GM21390 (cell line): ENCODE data around the gene PPM1G.
"Not testable (repeated sequence)": the region's sequence is repeated elsewhere in the genome, so short reads cannot be mapped to it uniquely, and the experiment has no call there.

ENCODE experiments used
- ATAC-seq: cut with Tn5 transposase; IDR thresholded peaks from one replicate; pipeline ENCODE4 v1.9.1; 2021; ENCODE audit not compliant: unreplicated experiment

PPM1G gene, protein sequence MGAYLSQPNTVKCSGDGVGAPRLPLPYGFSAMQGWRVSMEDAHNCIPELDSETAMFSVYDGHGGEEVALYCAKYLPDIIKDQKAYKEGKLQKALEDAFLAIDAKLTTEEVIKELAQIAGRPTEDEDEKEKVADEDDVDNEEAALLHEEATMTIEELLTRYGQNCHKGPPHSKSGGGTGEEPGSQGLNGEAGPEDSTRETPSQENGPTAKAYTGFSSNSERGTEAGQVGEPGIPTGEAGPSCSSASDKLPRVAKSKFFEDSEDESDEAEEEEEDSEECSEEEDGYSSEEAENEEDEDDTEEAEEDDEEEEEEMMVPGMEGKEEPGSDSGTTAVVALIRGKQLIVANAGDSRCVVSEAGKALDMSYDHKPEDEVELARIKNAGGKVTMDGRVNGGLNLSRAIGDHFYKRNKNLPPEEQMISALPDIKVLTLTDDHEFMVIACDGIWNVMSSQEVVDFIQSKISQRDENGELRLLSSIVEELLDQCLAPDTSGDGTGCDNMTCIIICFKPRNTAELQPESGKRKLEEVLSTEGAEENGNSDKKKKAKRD

DNA sequence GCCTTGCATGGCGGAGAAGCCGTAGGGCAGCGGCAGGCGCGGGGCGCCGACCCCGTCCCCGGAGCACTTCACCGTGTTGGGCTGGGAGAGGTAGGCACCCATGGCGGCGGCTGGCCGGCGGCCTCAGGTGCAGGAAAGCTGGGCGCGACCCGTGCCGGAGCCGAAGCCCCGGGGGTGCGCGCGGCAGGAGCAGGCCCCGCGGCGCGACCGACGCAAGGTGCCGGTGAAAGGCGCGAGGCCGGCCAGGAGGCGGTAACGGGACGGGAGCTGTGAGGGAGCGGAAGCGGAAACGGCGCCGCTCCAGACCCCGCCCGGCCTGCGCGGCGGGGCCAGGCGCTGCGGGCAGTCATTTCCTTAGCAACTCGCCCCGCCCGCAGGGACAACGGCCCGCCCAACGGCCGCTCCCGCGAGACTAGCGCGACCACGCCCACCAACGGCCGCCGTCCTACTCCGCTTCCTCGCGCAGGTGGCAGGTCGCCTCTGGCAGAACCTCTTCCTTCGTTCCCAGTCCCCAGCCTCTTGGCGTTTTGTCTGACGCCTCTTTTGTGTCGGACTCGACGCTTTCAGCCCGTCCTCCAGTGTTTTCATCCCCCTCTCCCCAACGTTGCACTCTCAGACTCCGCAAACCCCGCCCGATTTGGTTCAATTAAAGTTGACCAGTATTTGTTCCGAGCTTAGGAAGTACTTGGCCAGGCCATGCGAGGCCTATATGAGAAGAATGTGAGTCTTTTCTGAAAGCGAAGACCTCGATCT is at the start of gene PPM1G:
Gene PPM1G (minus strand): TSS at position 271 of the 753 bp plus-strand sequence. CDS start 169 bp downstream, at position 102.
- peak; percentile 94 for ATAC-seq

DNA sequence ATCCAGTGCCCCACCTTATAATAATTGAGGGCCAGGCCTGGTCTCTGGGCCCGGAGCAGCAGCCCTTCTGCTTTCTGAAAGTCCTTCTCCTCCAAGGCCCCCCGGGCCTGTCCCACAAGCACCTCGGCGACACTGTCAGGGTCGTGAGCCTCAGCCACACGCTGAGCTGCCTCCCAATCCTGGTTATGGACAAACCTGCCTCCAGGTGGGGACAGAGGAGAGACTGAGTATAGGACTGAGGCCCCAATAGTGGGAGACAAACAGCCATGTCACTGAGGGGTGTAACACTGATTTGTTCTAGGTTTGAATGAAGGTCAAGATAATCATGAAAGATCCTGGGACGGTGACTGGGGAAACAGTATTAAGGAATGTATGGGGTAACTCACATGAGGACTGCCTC is 44.6 kb upstream of the PPM1G start:
- ATAC-seq: no peak

DNA sequence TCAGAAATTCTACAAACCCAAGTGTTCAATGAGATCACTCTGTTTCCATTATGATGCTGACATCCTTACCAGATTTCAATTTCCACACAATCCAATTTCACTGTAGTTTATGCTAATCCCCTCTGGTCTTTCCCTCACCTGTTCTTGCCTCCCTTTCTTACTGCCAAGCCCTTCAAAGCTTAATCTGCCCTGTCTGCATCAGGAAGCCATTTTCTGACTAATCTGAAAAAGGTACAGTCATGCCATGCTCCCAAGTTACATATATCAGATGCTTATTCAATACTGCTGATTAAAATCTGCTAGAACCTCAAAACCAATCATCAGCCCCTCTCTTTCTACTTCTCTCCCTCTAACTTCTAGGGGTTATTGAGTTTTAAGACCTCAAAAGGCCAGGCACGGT is 41.7 kb upstream of the PPM1G start:
- no peak for ATAC-seq

DNA sequence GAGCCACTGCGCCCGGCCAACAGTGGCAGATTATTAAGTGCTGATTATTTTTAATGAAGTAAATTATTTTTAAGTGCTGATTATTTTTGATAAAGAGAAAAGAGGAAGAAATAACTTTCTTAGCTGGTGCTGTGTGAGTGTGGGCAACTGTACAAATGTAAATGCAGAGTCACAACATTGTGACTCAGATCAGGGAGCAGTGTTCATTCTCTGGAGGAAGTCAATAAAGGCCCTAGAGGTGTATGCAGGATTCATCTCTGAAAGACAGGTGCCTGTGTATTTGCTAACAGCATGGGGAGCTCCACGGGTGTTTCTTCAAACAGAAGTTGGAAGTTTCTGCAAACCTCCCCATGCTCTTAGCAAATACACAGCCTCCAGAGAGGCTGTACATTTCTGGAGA is 39.0 kb upstream of the PPM1G start:
- no peak for ATAC-seq

DNA sequence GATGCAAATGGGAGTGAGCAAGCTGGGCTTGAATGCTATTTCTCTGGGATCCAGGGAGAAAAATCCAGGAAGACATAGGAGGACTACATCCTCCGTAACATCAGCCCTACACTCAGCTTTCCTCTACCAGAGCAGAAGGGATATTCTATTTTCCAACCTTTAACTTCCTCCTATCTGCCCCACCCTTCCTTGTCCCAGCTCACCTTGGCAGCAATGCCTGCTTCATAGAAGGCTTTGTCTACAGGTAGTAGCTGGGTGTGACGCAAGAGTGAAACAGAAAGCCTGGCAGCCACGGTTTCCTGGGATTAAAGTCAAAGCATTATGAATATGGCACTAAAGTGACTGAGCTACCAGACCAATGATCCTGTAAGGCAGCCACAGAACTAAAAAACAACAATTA is 36.7 kb upstream of the PPM1G start:
- no peak for ATAC-seq

DNA sequence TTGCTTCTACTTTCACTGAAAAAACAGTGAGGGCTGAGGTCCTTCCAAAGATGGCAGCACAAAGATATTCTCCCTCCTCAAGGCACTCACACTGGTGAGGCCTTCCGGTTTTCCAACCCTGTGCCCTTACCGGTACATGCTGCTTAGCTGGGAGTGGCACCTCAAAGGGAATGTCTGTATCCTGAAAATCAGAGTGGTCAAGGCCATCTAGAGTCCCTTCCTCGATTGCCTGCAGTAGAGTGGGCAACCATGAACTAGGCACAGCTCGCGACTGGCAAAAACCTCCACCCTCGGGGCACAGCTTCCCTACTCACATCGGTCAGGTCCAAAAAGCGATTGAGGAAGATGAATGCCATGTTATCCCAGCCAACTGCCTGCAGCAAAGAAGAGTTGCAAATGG is 36.2 kb upstream of the PPM1G start:
- ATAC-seq: no peak

DNA sequence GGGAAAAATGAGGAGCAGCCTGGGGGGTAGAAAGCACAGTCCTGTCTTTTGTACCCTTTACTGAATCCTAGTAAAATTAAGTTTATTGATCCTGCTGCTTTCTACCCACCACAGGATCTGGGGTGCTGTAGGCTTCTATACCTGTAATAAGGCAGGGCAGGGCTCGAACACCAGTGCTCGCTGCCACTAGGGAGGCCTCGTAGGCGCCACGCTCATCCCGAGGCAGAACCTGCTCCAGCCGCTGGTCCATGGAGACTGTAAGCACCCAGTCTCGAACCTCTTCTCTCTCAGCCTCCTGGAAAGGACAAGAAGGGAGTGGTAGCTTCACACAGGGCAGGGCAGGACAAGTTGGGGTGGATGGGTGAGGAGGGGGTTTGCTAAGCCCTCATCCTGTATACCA is 35.8 kb upstream of the PPM1G start:
- ATAC-seq: no peak

DNA sequence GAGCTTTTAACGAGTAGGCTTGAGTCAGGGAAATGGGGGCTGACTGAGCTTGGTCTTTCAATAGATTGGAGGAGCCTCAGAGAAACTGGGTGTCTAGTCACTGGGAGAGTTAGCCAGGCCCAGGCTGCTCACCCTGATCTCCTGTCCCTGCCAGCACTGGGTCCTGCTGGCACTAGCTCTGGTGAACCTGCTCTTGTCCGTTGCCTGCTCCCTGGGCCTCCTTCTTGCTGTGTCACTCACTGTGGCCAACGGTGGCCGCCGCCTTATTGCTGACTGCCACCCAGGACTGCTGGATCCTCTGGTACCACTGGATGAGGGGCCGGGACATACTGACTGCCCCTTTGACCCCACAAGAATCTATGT is 33.5 kb upstream of the PPM1G start:
- no peak for ATAC-seq

DNA sequence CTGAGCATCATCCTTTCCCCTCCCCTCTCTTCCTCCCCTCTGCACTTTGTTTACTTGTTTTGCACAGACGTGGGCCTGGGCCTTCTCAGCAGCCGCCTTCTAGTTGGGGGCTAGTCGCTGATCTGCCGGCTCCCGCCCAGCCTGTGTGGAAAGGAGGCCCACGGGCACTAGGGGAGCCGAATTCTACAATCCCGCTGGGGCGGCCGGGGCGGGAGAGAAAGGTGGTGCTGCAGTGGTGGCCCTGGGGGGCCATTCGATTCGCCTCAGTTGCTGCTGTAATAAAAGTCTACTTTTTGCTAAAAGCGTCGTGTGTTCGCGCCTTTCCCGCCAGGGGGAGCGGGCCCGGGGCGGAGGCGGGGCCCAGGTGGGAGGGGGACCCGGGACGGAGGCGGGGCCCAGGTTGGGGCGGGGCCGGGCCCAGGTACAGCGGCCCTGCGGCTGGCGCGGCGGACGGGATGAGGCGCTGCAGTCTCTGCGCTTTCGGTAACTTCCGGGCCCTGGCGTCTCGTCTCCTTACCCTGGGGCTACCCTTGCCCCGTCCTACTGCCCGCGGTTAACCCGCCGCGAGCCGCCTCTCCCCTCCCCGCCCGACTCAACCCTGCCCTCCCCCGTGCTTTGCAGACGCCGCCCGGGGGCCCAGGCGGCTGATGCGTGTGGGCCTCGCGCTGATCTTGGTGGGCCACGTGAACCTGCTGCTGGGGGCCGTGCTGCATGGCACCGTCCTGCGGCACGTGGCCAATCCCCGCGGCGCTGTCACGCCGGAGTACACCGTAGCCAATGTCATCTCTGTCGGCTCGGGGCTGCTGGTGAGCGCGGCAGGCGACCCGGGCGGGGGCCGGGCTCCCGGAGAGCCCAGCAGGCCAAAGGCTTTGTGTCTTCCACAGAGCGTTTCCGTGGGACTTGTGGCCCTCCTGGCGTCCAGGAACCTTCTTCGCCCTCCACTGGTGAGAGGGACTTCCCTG is 32.8 kb upstream of the PPM1G start, which contains the start of gene KRTCAP3:
Gene KRTCAP3 (plus strand): TSS at position 424 of the 962 bp plus-strand sequence. CDS start 32 bp downstream, at position 456.
- no peak for ATAC-seq

DNA sequence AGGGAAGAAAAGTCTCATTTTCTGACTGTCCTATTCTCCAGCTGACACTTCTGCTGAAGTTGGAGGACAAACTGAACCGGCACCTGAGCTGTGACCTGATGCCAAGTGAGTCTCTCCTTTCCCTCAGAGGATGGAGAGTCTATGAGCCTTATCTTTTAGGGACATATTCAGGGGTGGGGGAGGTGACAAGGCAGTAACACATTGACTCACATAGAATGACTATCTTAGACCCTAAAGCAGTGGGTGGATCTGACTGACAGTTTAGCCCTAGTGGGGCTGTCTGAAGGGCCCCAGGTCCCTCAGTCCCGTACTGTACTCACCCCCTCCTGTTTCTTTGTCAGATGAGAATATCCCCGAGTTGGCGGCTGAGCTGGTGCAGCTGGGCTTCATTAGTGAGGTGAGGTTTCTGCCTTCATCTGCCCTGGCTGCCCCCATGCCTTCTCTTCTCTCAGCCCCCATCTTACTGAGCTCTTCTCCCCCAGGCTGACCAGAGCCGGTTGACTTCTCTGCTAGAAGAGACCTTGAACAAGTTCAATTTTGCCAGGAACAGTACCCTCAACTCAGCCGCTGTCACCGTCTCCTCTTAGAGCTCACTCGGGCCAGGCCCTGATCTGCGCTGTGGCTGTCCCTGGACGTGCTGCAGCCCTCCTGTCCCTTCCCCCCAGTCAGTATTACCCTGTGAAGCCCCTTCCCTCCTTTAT is 32.0 kb upstream of the PPM1G start:
- ATAC-seq: no peak

DNA sequence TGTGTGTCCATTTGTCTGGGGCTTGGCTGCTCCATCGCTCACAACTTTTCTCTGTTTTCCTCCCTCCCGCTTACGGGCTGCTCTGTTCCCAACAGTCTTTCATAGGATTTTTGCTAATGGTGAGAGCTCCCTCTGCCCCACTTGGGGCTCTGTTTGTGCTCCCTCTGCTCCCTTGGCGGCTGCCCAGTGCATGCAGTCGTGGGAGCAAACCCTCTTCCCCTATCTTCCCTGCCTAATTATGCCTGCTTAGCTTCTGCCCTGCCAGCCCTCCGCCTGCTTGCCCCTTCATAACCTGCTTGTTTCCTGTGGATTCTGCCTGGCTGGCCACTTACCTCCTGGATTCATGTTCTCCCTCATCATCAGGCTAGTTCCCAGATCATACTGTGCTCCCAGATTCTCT is 26.2 kb upstream of the PPM1G start:
- ATAC-seq: no peak

DNA sequence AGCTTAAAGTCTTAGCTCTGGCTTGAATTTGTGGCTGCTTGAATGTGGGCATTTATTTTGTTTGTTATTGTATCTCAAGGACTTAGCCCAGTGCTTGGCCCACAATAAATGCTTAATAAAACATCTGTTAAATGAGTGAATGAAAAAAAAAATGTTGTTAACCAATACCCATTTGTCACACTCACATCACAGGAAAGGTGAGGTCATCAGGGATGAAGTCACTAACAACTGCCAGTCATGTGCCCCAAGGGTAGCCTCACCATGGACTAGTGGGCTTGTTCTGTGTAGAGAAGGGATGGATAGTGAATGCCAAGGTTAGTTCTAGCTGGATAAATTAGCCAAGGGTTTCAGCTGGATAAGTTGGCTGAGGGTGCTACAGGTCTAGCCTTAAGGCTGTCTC is 22.0 kb upstream of the PPM1G start:
- no peak for ATAC-seq

DNA sequence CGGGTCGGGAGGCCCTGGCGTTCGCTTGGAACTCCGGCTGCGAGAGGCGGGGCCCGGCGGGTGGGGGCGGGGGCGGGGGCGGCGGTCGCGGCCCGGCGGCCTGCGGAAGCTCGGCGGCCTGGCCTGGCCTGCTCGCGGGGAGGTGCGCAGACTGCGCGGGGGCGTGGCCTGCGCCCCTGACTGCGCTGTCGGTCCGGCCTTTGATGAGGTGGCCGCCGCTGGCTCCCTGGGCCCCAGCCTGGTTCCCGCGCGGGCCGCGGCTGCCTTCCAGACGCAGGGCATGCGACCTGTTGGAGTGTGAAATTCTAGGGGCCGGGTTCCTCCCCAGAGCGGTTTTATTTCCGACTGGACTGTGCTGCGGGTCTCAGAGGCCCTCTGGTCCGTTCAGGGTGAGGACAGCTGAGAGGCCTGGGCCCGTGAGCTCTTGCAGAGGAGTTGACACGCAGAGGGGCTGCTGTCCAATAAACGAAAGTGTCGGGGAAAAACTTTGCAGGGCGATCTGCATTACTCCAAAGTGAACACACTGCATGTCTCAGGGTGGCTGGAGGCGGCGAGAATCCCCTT is 19.7 kb upstream of the PPM1G start:
- peak; percentile 58 for ATAC-seq

DNA sequence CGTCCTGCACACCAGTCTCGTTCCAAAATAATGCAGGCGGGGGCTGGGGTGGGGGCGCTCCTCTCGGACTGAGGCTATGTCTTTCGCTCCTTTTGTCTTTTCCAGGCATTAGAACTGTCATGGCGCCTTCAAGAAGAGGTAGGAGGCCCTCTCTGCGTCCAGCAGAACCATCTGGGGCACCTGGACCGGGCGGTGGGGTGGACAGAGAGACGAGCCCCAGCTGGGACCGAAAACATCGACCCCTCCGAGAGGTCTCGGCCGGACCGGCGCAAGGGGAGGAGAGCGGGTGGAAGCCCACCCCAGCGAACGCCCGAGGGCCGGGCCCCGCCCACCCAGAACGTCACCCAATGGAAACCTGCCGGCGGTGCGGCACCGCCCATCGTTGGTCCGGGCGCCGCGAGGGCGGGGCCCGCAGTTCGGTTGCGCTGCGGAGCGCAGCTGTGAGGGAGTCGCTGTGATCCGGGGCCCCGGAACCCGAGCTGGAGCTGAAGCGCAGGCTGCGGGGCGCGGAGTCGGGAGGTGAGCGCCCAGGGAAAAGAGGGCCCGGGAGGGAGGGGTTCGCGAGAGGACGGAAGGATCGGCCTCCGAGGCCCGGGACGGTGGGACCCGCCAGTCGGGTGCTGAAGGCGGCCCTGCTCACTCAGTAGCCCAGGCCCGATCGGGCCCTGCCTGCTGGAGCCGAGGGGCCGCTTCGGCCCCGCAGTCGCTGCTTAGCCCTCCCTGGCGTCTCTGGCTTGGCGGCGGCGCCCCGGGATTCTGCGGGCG is 19.0 kb upstream of the PPM1G start, which contains the start of gene NRBP1:
Gene NRBP1 (plus strand): TSS at position 419 of the 765 bp plus-strand sequence. CDS start 4,643 bp downstream, outside the sequence.
- peak; percentile 83 for ATAC-seq

DNA sequence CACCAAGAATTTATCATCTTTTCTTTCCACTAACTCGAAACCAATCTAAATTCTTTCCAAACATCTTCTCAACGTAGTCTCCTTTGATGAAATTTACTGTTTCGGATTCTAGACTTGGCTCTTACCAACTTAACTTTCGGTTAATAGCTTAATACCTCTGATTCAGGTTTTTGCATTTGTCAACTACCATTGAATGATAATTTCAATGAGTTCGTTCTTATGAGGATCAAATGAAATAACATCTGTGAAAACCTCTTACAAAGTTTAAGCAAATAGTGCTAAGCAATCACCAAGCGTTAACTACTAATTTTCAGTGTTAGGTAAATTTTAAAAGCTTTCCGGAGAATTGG is 18.4 kb upstream of the PPM1G start:
- no peak for ATAC-seq

DNA sequence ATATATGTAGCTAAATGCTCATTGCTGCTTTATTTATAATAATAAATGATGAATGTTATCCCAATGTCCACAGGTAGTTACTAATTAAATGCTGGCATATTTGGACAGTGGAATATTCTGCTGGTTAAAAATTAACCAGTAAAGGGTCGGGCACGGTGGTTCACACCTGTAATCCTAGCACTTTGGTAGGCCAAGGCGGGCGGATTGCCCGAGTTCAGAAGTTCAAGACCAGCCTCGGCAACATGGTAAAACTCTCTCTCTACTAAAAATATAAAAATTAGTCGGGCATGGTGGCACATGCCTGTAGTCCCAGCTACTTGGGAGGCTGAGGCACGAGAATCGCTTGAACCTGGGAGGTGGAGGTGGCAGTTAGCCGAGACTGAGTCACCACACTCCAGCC is 15.6 kb upstream of the PPM1G start:
- ATAC-seq: not testable (repeated sequence)

DNA sequence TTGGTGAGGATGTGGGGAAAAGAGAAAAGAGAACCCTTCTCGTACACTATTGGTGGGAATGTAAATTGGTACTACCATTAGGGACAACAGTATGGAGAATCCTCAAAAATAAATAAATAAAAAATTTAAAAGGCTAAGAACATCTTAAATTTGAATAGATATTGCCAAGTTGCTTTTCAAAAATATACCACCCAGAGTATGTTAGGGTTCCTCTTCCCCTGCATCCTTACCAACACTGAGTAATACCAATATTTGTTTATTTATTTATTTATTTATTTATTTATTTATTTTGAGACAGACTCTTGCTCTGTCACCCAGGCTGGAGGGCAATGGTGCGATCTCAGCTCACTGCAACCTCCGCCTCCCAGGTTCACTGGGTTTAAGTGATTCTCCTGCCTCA is 13.6 kb upstream of the PPM1G start:
- ATAC-seq: no peak

DNA sequence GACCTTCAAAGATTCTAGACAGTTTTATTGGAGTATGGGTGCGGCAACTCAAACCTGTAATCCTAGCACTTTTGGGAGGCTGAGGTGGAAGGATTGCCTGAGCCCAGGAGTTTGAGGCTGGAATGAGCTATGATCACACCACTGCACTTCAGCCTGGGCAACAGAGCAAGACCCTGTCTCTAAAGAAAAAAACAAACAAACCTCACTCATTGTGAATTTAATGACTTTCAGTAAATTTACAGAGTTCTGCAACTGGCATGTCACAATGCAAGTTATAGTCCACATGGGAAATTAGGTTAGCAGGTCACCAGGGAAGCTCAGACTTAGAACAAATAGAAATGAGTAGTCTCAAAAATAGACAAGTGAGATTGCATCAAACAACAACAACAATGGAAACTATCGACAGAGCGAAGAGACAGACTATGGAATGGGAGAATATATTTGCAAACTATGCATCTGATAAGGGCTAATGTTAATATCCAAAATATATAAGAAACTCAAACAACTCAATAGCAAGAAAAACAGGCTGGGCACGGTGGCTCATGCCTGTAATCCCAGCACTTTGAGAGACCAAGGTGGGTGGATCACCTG is 12.4 kb upstream of the PPM1G start:
- ATAC-seq: no peak

DNA sequence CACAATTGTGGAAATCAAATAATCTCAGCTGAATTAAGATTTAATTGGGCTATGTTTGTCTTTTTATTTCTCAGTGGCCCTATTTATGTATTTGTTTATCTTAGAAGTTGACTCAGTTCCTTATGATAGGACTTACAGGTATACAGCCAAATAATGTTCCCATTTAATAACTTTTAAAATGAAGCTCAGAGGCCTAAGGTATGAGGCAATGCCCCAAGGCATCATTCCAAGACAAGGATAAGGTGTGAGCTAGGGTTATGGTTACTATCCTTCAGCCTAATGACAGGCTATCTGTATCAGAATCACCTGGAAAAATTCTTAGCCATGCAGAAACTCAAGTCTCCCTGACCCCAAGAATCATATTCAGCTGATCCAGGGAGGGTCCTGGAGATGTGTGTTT is 11.6 kb upstream of the PPM1G start:
- no peak for ATAC-seq
